Renal cortical epithelial cell (primary cell): ENCODE data around the gene ENPP1. TPM values are rescaled to one million over a fixed set of nuclear protein-coding genes. Genes with fewer than 3 reads are reported as not detected.
A peak's percentile ranks its signal among the peaks of the same experiment; 100 is the strongest.
"Not testable (repeated sequence)": the region's sequence is repeated elsewhere in the genome, so short reads cannot be mapped to it uniquely, and the experiment has no call there.

Experiments used
- DNase-seq: peaks from one replicate; pipeline ENCODE4 v3.0.0-alpha.2; 2011; ENCODE audit warnings: low read depth
- total RNA-seq: library from RNA; depleted of rRNA; stranded (reverse); fragments of >200 nt; gene quantifications from 2 replicates; pipeline ENCODE4 v1.2.3, GENCODE V29; 2014

ENPP1 gene
- total RNA-seq, 1 donor from 2014 or later: 6.0 TPM

DNA sequence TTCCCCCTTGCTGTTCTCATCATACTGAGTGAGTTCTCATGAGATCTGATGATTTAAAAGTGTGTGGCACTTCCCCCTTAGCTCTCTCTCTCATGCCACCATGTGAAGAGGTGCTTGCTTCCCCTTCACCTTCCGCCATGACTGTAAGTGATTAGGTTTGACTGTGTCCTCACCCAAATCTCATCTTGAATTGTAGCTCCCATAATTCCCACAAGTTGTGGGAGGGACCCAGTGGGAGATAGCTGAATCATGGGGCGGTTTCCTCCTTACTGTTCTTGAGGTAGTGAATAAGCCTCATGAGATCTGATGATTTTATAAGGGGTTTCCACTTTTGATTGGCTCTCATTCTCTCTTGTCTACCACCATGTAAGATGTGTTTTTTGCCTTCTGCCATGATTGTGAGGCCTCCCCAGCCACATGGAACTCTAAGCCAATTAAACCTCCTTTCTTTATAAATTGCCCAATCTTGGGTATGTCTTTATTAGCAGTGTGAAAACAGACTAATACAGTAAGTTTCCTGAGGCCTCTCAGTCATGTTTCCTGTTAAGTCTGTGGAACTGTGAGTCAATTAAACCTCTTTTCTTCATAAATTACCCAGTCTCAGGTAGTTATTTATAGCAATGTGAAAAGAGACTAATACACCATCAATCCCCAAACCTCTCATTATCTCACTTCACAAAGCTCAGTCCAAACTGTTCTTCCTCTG, 108.4 kb downstream of the ENPP1 start:
- DNase-seq: not testable (repeated sequence)

DNA sequence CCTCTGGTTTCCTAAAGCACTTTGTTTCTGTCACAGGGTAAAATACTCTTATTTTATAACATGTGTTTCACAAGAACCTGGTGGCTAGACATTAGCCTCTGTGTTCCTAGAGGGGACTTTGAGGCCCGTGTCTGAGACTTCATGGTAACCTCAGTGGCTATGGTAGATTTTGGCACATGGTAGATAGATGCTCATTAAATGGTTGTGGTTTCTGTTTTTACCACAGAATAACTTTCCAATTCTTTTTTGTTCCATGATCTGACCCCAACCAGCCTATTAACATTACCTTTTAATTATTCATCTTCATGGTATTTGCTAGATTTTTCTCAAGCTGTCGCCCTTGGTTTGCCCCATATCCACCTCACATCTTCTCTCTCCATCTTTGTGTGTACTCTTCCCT, 109.0 kb downstream of the ENPP1 start:
- DNase-seq: no peak

DNA sequence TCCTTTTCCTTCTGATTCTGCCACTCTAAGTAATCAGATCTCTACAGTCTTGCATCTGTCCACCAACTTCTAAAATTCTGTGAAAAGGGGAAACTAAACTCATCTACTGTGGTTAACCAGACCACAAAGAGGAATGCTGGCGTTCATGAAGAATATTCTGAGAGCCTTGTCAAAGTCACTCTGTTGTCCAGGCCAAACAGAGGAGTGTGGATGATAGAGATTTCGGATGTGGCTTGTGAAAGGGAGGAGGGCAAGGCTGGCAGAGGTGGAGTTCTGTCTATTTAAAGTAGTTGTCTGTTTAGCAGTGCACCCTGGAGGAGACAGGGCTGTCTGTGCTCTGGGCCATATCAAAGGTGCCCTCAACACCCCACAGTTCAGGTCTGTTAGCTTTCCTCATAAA, 109.5 kb downstream of the ENPP1 start:
- no peak for DNase-seq

DNA sequence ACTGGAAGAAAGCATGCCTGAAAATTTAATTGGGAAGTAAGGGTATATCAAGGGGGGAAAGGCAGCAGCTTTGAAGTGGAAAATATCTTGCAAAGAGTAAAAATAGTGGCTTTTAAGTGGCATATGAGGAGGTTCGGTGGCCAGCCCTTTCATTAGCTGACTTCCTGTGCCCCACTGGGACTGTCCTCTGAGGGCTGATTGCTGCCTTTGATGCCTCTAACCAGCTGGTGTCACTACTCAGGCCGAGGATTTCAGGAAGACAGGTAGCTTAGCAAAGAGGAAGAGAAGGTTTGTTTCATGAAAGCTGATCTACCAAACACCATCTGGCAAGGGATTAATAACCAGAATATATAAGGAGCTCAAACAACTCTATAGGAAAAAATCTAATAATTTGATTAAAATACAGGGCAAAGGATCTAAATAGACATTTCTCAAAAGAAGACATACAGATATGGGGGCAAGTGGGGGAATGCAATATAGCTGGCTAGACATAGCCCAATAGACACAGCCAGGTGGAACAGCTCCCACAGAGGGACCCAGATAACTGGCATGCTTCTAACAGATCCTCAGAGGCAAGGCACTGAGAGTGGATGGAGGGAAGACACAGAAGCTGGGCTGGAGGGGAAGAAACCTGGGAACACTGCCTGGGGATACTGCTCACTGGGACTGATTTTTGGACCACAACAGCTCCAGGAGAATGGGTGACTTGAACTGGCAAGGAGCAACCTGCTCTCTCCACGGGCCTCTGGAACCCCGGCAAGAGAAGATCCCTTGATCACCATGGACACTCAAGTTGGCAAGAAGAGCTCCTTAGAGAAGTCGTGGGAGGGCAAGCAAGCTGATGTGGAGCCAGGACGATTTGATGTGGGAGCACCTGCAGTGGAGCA, 110.2 kb downstream of the ENPP1 start:
- no peak for DNase-seq

DNA sequence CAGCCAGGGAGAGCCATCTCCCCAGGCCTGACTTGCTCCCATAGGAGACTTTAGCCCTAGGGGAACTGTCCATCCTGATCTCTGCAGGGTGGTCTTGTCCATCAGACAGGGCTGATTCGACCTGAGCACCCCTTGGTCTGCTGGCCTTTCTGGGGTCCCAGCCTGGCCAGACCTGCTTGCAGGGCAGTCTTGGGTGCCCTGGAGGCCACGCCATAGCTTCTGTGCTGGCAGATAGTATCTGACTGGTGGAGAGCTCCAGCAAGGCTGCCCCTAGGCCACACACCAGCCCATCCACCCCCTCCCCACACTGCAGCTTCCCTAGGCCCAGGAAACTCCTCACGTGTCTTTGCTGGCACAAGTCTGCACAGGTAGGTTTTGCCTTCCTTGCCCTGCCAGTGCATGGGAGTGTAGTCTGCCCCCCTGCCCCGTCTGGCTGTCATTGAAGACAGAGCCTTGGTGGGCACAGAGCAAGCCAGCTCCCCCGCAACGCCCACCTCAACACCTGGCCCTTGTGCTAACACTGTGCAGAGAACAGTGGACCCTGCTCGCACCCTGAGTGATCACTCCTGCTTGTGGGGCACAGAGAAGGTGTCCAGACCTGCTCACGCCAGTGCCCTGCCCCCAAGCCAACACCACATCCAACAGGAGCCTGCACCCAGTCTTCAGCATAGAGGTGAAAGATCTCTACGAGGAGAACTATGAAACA, 111.0 kb downstream of the ENPP1 start:
- no peak for DNase-seq

DNA sequence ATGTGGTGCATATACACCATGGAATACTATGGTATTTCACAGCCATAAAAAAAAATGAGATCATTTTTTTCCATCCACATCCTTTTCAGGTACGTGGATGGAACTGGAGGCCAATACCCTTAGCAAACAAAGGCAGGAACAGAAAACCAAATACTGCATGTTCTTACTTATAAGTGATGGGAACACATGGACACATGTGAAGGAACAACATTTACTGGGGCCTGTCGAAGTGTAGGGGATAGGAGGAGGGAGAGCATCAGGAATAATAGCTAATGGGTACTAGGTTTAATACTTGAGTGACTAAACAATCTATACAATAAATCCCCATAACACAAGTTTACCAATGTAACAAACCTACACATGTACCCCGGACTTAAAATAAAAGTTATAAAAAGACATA, 112.8 kb downstream of the ENPP1 start:
- DNase-seq: no peak

DNA sequence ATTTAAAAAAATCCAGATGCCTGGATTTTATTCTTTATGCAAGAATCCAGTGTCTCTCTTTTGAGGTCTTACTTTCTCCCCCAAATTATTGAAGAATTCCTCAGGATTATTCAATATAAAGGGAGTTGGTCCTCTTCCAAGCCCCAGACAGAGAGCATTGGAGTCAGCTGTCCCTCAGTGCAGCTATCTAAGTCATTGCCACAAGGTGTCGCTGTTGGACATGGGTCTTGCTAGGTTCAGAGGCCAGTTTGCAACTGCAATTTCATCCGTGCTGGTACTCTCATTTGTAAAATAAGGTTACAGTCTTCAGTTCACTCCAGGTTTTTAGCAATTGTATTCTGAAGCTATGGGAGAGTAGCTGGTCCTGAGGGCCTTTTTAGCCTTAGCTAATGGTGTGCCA, 115.5 kb downstream of the ENPP1 start:
- DNase-seq: peak; percentile 38

DNA sequence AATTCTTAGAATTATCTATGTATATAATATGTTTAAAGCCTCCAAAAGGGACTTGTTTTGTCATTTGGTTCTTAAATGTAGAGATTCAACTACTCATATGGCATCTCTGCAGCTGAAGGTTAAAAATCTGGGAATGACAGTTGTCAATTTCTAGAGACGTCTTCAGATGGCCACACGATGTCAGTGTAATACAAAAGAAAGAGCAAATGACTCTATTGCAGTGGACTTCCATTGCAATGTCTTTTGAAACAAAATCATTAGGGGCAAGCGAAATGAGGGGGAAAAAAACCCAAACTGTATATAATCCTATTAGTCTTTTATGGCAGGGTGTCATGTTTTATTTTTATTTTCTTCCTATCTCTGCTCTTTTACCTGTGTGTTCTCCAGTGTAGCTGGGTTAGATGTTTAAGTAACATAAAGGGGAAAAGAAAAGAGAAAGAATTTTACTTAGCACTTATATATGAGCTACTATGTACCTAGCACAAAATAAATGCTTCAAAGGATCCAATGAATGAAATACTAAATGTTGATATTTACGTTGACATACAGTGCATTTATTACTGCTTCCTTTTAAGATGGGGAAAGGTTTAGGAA, 117.2 kb downstream of the ENPP1 start:
- peak; percentile 62 for DNase-seq

DNA sequence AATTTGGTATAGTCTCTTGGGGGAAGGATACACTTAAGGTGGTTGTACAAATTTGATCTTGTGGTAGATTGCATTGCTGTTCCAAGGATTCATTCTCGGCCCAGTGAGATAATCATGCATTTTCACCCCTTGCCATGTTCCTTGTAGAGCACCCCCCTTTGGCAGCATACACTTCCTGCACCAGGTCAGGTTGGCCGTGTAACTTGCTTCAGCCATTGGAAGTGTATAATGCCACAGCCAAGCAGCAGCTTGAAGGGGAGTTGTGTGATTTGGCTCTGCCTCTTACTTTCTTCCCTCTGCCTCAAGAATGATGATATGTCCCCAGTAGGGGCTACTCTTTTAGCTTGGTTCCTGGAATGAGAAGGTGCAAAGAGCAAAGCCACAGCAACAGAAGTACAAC, 121.4 kb downstream of the ENPP1 start:
- no peak for DNase-seq

DNA sequence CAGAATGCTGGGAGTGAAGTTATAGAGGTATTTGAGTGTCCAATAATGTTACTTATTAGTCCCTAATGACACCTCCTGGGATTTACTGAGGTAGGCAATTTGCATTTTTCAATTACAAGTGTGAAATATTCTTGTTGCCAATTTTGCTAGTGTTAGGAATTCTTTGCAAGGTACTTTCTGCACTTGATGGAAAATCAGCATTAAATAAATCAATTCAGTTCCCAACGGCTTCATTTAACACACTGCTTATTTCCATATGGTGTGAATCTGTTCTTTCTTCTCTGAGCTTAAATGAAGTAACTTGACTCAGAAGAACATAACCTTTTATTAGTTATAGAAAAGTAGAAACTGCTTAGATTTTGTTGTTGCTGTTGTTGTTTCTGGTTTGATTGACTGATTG, 122.2 kb downstream of the ENPP1 start:
- no peak for DNase-seq

DNA sequence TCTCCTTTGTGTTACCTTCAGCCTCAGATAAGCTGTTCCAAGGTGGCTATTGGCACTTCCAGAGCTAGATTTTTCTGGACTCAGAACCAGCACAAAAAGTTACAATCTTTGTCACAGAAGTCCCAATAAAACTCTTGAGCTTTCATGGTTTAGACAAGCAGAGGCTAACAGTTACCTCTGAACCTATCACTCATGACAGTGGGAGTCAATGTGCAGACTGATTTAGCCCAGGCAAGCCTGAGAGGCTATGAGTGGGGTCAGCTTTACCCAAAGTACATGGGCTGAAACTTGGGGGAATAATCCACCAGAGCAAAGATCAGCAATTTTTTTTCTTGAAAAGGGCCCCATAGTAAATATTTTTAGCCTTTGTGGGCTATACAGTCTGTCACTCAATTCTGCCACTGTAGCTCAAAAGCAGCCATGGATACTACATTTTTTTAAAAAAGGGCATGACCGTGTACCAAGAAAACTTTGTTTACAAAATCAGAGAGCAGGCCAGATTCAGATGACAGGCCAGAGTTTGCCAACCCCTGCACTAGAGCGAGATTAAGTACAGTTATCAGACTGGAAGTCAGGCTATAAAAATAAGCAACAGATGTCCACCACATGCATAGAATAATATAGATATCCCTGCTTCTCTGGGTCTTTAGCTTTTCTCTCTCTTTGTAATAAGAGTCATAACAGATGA, 123.4 kb downstream of the ENPP1 start:
- DNase-seq: no peak

DNA sequence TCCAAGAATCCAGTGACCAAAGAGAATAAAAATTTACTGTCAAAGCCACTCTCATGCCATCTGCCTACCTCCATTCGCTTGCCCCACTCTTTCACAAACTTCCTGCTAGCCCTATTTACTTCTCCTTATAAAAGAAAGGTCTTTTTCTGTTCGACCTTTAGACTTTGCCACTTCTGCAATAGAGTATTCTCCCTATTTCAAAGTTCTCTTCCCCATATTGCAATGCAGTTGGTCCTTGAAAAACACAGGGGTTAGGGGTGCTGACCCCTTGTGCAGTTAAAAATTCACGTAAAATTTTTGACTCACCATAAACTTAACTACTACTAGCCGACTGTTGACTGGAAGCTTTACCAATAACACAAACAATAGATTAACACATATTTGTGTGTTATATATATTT, 128.3 kb downstream of the ENPP1 start:
- DNase-seq: no peak

DNA sequence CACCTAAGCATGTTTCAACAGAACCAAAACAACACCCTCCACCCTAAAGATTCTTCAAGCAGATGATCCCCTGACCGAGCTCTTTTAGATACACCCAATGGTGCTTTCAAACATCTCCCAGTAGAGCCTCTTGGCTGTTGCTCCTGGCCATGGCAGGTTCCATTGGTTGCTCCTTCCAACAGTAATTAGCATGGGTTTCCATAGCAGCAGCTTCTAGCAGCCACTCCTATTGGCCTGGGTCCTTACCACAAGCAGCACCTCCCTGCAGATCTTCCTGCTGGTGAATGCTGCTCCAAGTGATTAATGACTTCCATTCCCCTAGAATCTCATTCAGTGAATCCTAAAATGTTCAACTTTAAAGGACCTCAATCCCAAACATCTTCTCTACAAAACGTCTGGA, 129.4 kb downstream of the ENPP1 start:
- DNase-seq: peak; percentile 28

DNA sequence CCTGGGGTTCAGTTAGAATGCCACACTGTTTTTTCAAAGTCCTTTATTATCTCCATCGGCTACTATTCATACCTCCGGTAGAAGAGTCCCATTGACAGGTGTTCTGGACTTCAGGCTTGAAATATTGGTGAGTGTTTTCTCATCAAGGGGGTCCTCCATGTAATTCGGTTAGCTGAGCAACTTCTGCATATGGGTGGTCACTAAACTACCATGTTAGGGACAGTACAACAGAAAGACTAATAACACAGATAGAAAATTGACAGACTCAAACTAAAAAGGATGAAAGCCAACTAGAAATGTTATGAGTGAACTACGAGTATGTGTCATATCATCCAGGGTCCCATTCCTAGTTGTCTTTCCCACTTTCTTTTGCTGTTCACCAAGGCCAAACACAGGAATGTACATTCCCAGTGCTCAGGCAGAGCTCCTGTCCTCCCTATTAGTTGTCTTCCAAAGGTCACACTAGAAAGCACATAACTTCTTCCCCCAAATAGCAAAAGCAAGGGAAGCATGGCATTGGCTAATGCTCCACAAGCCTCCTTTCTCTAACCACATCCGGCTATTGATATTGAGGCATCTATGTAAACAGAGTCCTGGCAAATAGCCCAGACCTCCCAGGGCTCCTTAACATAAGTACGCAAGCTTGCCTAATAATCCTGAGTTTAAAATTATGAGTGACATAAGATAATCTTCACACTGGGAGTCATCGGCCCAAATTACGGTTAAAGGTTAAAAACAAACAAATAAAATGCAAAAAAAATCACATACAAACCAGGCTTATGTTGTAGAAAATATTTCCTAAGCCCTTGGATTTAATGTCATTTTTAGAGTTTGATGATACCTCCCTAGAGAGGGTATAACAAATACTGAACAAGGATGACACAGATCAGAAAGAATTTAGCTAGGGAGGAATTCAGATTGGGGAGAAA, 130.1 kb downstream of the ENPP1 start:
- peak; percentile 83 for DNase-seq

Other genes with a start within 250 kb of the ENPP1 start
- not detected in 2 replicates for gene ARG1, start 234.8 kb upstream of the ENPP1 start, total RNA-seq
- 32.0 and 46.3 TPM in 2 replicates for gene MED23, start 179.8 kb upstream of the ENPP1 start, total RNA-seq
- 0.65 TPM in 1 of 2 replicates, not detected in the other for gene ENPP3, start 170.7 kb upstream of the ENPP1 start, total RNA-seq
- gene OR2A4, start 106.6 kb upstream of the ENPP1 start, total RNA-seq: not detected in 2 replicates
- not detected in 2 replicates for gene CTAGE9, start 97.0 kb upstream of the ENPP1 start, total RNA-seq
- gene CCN2, start 143.4 kb downstream of the ENPP1 start, total RNA-seq: 36.1 and 166 TPM in 2 replicates